PFSK-1 (cell line): ENCODE data around the gene SUPT3H.

Source experiments
- POLR2AphosphoS5 ChIP-seq: IDR thresholded peaks from 2 replicates; pipeline ENCODE4 v1.6.1; 2012; ENCODE audit warnings: low read depth, mild to moderate bottlenecking, control low read depth, low read length, moderate library complexity
- SIN3A ChIP-seq: IDR thresholded peaks from 2 replicates; pipeline ENCODE4 v1.6.1; 2012; ENCODE audit warnings: mild to moderate bottlenecking, low read length, moderate library complexity, borderline replicate concordance; ENCODE audit not compliant: insufficient read depth

GRCh38 chr6:45415788-45416518, 38.2 kb upstream of the SUPT3H start:
- TF ChIP-seq POLR2AphosphoS5, result no peak
- no peak for TF ChIP-seq SIN3A
